Breast epithelium (tissue), 4 donors: Measurements from ENCODE around the gene ITPR2. TPM values are rescaled to one million over a fixed set of nuclear protein-coding genes. Genes with fewer than 3 reads are reported as not detected.
"Not testable (repeated sequence)": the region's sequence is repeated elsewhere in the genome, so short reads cannot be mapped to it uniquely, and the experiment has no call there.

ENCODE experiments used
- DNase-seq, 2 donors: peaks; one replicate each; pipeline ENCODE4 v3.0.0-alpha.2; 2019; ENCODE audit warnings: low spot score in 2 of 2
- H3K27ac ChIP-seq, 2 donors: fragments of 200-600 bp; sonication (generic) in 1 of 2; one replicate each; pipeline ENCODE4 v1.5.1; 2016 to 2019; ENCODE audit warnings: mild to moderate bottlenecking in 1 of 2
- H3K27me3 ChIP-seq, 2 donors: fragments of 200-600 bp; sonication (generic) in 1 of 2; one replicate each; pipeline versions ENCODE4 v1.5.1 to v1.6.0; 2017 to 2019; ENCODE audit warnings: control low read depth in 1 of 2, mild to moderate bottlenecking in 1 of 2
- H3K36me3 ChIP-seq: fragments of 200-600 bp; one replicate; pipeline ENCODE4 v1.5.1; 2019
- H3K4me1 ChIP-seq, 2 donors: fragments of 200-600 bp; sonication (generic); one replicate each; pipeline ENCODE4 v1.5.1; 2016 to 2019; ENCODE audit warnings: control low read depth in 1 of 2
- H3K4me3 ChIP-seq, 3 donors: fragments of 200-600 bp; sonication (generic); 1 replicate in 2 of 3; 2 replicates in 1 of 3; pipeline ENCODE4 v1.5.1; 2016 to 2019; ENCODE audit warnings: mild to moderate bottlenecking in 3 of 3, moderate library complexity in 2 of 3
- H3K9me3 ChIP-seq, 2 donors: fragments of 200-600 bp; sonication (generic) in 1 of 2; one replicate each; pipeline ENCODE4 v1.5.1; 2016 to 2019; ENCODE audit warnings: control low read depth in 1 of 2
- POLR2A ChIP-seq: fragments of 450-650 bp; IDR thresholded peaks from one replicate; pipeline ENCODE4 v1.6.1; 2016; ENCODE audit warnings: antibody characterized with exemption, mild to moderate bottlenecking, moderate library complexity
- POLR2AphosphoS5 ChIP-seq, 3 donors: sonication (generic); formaldehyde crosslinking; IDR thresholded peaks; one replicate each; pipeline ENCODE4 v1.6.1; 2017; ENCODE audit warnings: antibody characterized with exemption in 3 of 3
- intact Hi-C: fragments of 100-400 bp; cut with DNase I; formaldehyde crosslinking; loops from one replicate; pipeline ENCODE4 v1.15.1; 2023; ENCODE audit warnings: low total_unique reads
- total RNA-seq, 3 donors: library from RNA; depleted of rRNA; stranded (reverse); fragments of >200 nt; gene quantifications; one replicate each; pipeline ENCODE4 v1.1.0, GENCODE V29; 2016
- TF ChIP-seq, protein P1 (sequence below), 3 donors: fragments of 450-650 bp; IDR thresholded peaks; one replicate each; pipeline ENCODE4 v1.5.1; 2016 to 2017; ENCODE audit warnings: antibody characterized with exemption in 3 of 3, mild to moderate bottlenecking in 3 of 3, moderate library complexity in 3 of 3

ITPR2 gene
- total RNA-seq, 3 donors from 2014 or later: 47.2 to 95.0 (median 66.5) TPM

DNA sequence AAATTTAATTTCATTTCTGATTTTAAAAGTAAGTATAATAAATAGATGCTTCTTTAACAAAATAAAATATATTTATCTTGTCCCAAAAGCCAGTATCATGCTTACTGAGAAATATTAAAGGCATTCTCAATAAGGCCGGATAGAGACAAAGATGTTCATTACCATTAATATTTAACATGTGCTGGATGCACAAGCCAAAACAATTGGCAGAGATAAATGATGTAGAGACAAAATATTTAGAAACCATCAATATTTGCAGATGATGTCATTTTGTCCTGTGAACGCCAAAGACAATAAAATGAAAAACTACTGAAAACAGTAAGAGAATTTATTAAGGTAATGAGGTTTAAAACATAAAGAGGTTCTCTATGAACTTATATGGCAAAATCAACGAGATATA lies 313.5 kb downstream of the ITPR2 start:
- TF ChIP-seq POLR2A: no peak
- no peak for TF ChIP-seq POLR2AphosphoS5 (IDR thresholded peaks at IDR 0.05)
- TF ChIP-seq, protein P1, sequence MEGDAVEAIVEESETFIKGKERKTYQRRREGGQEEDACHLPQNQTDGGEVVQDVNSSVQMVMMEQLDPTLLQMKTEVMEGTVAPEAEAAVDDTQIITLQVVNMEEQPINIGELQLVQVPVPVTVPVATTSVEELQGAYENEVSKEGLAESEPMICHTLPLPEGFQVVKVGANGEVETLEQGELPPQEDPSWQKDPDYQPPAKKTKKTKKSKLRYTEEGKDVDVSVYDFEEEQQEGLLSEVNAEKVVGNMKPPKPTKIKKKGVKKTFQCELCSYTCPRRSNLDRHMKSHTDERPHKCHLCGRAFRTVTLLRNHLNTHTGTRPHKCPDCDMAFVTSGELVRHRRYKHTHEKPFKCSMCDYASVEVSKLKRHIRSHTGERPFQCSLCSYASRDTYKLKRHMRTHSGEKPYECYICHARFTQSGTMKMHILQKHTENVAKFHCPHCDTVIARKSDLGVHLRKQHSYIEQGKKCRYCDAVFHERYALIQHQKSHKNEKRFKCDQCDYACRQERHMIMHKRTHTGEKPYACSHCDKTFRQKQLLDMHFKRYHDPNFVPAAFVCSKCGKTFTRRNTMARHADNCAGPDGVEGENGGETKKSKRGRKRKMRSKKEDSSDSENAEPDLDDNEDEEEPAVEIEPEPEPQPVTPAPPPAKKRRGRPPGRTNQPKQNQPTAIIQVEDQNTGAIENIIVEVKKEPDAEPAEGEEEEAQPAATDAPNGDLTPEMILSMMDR (IDR thresholded peaks at IDR 0.05): no peak
- H3K36me3 ChIP-seq: no peaks in the 10 kb centered on the region
- H3K4me3 ChIP-seq: no peak overlapping the region
- H3K27me3 ChIP-seq: no peaks in the 10 kb centered on the region
- no peaks in the 10 kb centered on the region for H3K4me1 ChIP-seq
- H3K9me3 ChIP-seq: peaks cover 0 to 6% of the 10 kb centered on the region in 2 donors
- intact Hi-C loops: no loop called here
- DNase-seq: no peak
- no peak overlapping the region for H3K27ac ChIP-seq

DNA sequence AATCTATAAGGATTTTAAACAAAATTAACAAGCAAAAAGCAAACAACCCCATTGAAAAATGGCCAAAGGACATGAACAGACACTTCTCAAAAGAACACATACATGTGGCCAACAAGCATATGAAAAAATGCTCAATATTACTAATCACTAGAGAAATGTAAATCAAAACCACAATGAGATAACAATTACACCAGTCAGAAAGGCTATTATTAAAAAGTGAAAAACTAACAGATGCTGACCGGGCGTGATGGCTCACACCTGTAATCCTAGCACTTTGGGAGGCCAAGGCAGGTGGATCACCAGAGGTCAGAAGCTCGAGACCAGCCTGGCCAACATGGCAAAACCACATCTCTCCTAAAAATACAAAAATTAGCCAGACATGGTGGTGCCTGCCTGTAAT lies 315.7 kb downstream of the ITPR2 start:
- DNase-seq, H3K4me1 ChIP-seq, H3K27me3 ChIP-seq, H3K9me3 ChIP-seq, H3K27ac ChIP-seq, H3K36me3 ChIP-seq, intact Hi-C loops, H3K4me3 ChIP-seq: not testable (repeated sequence)

DNA sequence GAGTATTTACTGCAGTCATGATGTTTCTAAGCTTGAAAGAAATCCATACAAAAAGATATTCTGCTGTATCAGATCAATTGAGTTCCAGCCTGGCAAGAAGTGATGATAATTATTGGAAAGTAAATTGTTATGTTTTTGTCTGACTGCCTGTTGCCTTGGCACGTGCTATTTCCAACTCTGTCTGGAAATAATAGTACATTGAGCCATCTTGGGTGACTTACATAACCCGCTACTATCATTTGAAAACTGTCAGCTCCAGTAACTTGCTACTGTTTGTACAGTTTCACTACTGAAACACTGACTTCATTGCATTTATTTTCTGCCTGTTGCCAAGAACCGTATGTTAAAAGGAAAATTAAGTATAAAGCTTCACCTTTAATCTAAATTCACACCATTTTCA lies 318.6 kb downstream of the ITPR2 start:
- Histone ChIP-seq H3K27ac (no peak overlapping the region), H3K36me3 (no peaks in the 10 kb centered on the region), H3K9me3 (peaks cover 0 to 3% of the 10 kb centered on the region in 2 donors), H3K4me3 (no peak overlapping the region), H3K27me3 (no peaks in the 10 kb centered on the region), H3K4me1 (no peaks in the 10 kb centered on the region)
- TF ChIP-seq, protein P1 (IDR thresholded peaks at IDR 0.05): no peak
- TF ChIP-seq POLR2AphosphoS5 (IDR thresholded peaks at IDR 0.05) (no peak), POLR2A (no peak)
- no peak for DNase-seq
- intact Hi-C loops: no loop called here

DNA sequence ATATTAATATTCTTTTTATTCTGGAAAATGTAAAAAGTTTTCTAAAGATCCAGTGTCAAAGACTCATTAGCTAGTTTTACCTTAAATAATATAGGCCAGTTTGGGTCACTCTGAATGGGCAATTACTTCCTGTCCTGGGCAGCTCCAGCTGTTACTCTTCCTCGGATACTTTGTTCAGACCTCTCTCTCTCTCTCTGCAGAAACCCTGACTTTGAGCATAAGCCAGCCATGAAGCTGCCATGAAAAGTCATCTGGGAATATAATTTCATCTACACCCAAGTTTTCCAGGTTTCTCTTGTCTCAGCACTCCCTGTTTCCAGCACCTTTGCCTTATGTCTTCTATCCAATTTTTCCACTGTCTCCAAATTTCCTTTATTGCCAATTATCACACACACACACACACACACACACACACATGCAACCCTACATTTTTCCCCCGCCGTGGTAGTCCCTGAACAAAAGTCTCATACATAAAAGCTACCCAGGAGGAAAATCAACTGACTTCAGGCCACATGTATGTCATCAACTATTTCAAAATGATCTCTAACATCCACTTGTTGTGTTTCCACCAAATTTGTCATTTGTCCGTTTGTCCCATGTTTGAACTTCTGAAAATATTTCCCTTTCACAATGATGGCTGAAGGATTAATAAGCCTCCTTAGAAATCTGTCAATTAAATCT lies 319.5 kb downstream of the ITPR2 start:
- Histone ChIP-seq H3K36me3 (no peaks in the 10 kb centered on the region), H3K4me1 (no peaks in the 10 kb centered on the region), H3K9me3 (no peaks in the 10 kb centered on the region), H3K27me3 (no peaks in the 10 kb centered on the region), H3K27ac (no peak overlapping the region), H3K4me3 (no peak overlapping the region)
- intact Hi-C loops: no loop called here
- TF ChIP-seq, protein P1 (IDR thresholded peaks at IDR 0.05): no peak
- no peak for TF ChIP-seq POLR2A
- TF ChIP-seq POLR2AphosphoS5 (IDR thresholded peaks at IDR 0.05): no peak
- DNase-seq: no peak

DNA sequence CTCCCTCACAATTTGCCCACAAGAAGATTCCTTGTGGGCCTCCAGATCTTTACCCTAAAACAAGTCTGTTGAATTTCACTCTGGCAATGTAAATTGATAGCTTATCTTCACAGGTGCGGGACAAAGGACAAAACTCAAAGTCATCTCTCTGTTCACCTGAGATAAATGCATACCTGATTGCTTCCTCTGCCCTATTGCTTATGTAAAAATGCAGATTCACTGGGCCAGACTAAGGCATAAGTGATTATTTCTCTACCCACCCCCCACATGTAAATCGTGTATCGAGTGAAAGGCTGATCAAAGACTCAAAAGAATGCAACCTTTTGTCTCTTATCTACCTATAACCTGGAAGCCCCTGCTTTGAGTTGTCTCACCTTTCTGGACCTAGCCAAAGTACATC lies 320.8 kb downstream of the ITPR2 start:
- Histone ChIP-seq H3K4me1 (no peaks in the 10 kb centered on the region), H3K36me3 (no peaks in the 10 kb centered on the region), H3K27me3 (no peaks in the 10 kb centered on the region), H3K9me3 (no peaks in the 10 kb centered on the region), H3K27ac (no peak overlapping the region), H3K4me3 (no peak overlapping the region)
- TF ChIP-seq POLR2A (no peak), POLR2AphosphoS5 (IDR thresholded peaks at IDR 0.05) (no peak)
- TF ChIP-seq, protein P1 (IDR thresholded peaks at IDR 0.05): no peak
- no peak for DNase-seq
- intact Hi-C loops: no loop called here

DNA sequence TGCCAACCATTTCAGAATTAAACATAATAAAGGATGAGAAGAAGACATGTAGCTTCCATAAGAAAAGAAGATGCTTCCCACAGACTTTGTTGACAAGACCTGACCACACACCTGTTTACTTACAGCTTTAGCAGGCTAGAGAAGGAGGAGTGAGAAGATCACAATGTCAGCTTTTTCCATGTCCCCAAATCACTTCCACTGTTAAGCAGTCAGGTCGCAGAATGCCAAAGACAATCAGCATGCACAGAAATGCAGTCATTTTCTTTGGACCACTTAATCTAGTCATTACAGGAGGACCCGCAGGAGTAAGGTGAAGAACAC lies 322.7 kb downstream of the ITPR2 start:
- intact Hi-C loops: no loop called here
- no peak for TF ChIP-seq POLR2A
- TF ChIP-seq POLR2AphosphoS5 (IDR thresholded peaks at IDR 0.05): no peak
- TF ChIP-seq, protein P1 (IDR thresholded peaks at IDR 0.05): no peak

More for the DNA sequence above, 322.7 kb downstream of the ITPR2 start:
- H3K36me3 ChIP-seq: no peaks in the 10 kb centered on the region
- H3K4me1 ChIP-seq: no peaks in the 10 kb centered on the region
- no peaks in the 10 kb centered on the region for H3K9me3 ChIP-seq
- H3K27me3 ChIP-seq: no peaks in the 10 kb centered on the region
- H3K4me3 ChIP-seq: no peak overlapping the region
- no peak for DNase-seq
- H3K27ac ChIP-seq: no peak overlapping the region
